K562 (cell line): ENCODE data around the gene ZFPM1. TPM values are rescaled to one million over a fixed set of nuclear protein-coding genes. Genes with fewer than 3 reads are reported as not detected.

Source experiments
- ATAC-seq: fragments of 200-7000 bp; cut with Tn5 transposase; 3 replicates; pipeline ENCODE4 v1.9.1; 2020; ENCODE audit warnings: moderate library complexity
- BruUV-seq: library from RNA; stranded (reverse); fragments of 400-500 nt; replicated peaks from 2 replicates; lab custom pipeline; 2021; lab: Mats Ljungman, UMichigan
- CTCF ChIA-PET: fragments of 300-600 bp; formaldehyde crosslinking; extraction: SDS; loops from one replicate; lab custom pipeline; 2021; ENCODE audit warnings: low intra/inter-chr PET ratio; lab: Yijun Ruan, JAX
- POLR2A ChIA-PET: fragments of 300-600, 350-650 bp; sonication (Branson Sonifier 250); formaldehyde crosslinking; extraction: SDS; loops from one replicate; lab custom pipeline; 2021; ENCODE audit warnings: antibody characterized with exemption, inconsistent platforms; lab: Yijun Ruan, JAX
- DNase-seq, 4 experiments: peaks; one replicate each; pipeline versions ENCODE4 v3.0.0 to v3.0.0-alpha.2; 2011 to 2018; ENCODE audit warnings: low spot score in 3 of 4, mixed read lengths in 3 of 4; ENCODE audit errors: extremely low read depth in 1 of 4
- FAIRE-seq: peaks from 2 replicates; lab custom pipeline; 2011; peaks lifted over from hg19 to GRCh38; lab: Jason Lieb, UNC
- H2AFZ ChIP-seq: 2 replicates; pipeline ENCODE4 v1.6.0; 2011; ENCODE audit warnings: low read depth, low read length, control low read depth, inconsistent platforms
- H3K27ac ChIP-seq: fragments of 200-600 bp; 3 replicates; pipeline ENCODE4 v1.8.0; 2011; ENCODE audit warnings: low read depth, mild to moderate bottlenecking, control low read depth, inconsistent platforms, low read length, moderate library complexity, mixed read lengths; ENCODE audit errors: extremely low read depth
- H3K27me3 ChIP-seq, 2 experiments: fragments of 300-600 bp in 1 of 2; 2 replicates in 1 of 2; 3 replicates in 1 of 2; pipeline versions ENCODE4 v1.6.0 to v1.8.0; 2011; ENCODE audit warnings: inconsistent platforms in 2 of 2, low read length in 2 of 2, mild to moderate bottlenecking in 1 of 2, mixed read lengths in 1 of 2, moderate library complexity in 1 of 2; ENCODE audit not compliant: control insufficient read depth in 2 of 2, insufficient read depth in 2 of 2
- H3K36me3 ChIP-seq: fragments of 300-600 bp; 3 replicates; pipeline ENCODE4 v1.8.0; 2011; ENCODE audit warnings: mild to moderate bottlenecking, low read length, inconsistent platforms; ENCODE audit not compliant: control insufficient read depth, insufficient read depth
- H3K4me1 ChIP-seq, 2 experiments: fragments of 200-600 bp in 1 of 2; replicated peaks in 1 of 2; 2 replicates in 1 of 2; 3 replicates in 1 of 2; pipeline versions ENCODE4 v1.5.1 to v1.8.0; 2011; ENCODE audit warnings: inconsistent platforms in 2 of 2, low read length in 2 of 2, mild to moderate bottlenecking in 1 of 2, mixed read lengths in 1 of 2, moderate library complexity in 1 of 2; ENCODE audit not compliant: control insufficient read depth in 2 of 2, insufficient read depth in 2 of 2
- H3K4me2 ChIP-seq: 2 replicates; pipeline ENCODE4 v1.6.1; 2011; ENCODE audit warnings: low read length, control low read depth, inconsistent platforms, mixed read lengths; ENCODE audit not compliant: insufficient read depth
- H3K4me3 ChIP-seq: fragments of 200-600 bp; sonication (generic), shearing (Covaris generic); 2 replicates; pipeline ENCODE4 v1.5.1; 2016; ENCODE audit warnings: control low read depth, inconsistent platforms
- H3K79me2 ChIP-seq: fragments of 200-600 bp; 3 replicates; pipeline ENCODE4 v1.8.0; 2011; ENCODE audit warnings: low read length, inconsistent platforms; ENCODE audit not compliant: control insufficient read depth, insufficient read depth
- H3K9ac ChIP-seq, 2 experiments: 2 replicates each; pipeline versions ENCODE4 v1.6.0 to v1.6.1; 2011; ENCODE audit warnings: low read depth in 2 of 2, low read length in 2 of 2, control low read depth in 1 of 2, inconsistent platforms in 1 of 2, mild to moderate bottlenecking in 1 of 2, mixed read lengths in 1 of 2; ENCODE audit not compliant: insufficient read depth in 1 of 2
- H3K9me1 ChIP-seq: one replicate; pipeline ENCODE4 v1.6.0; 2011; ENCODE audit warnings: inconsistent platforms, mild to moderate bottlenecking, low read length, moderate library complexity; ENCODE audit not compliant: control insufficient read depth, insufficient read depth
- H3K9me3 ChIP-seq: replicated peaks from 2 replicates; pipeline ENCODE4 v1.5.1; 2011; ENCODE audit warnings: low read depth, low read length, inconsistent platforms; ENCODE audit not compliant: control insufficient read depth, insufficient read depth
- H4K20me1 ChIP-seq: replicated peaks from 2 replicates; pipeline ENCODE4 v1.6.1; 2011; ENCODE audit warnings: low read length, inconsistent platforms, mixed read lengths; ENCODE audit not compliant: control insufficient read depth, insufficient read depth
- CREM ChIP-seq: IDR thresholded peaks from 2 replicates; pipeline ENCODE4 v1.6.1; 2014; ENCODE audit warnings: antibody characterized with exemption, low read depth
- FOXK2 ChIP-seq, 2 experiments: fragments of 450-650 bp; IDR thresholded peaks in 1 of 2; conservative IDR thresholded peaks in 1 of 2; 2 replicates each; pipeline ENCODE4 v1.6.1; 2016; ENCODE audit warnings: low read depth in 2 of 2, mild to moderate bottlenecking in 1 of 2
- HEY1 ChIP-seq: fragments of 250-450 bp; sonication (Bioruptor Pico); IDR thresholded peaks from 2 replicates; pipeline ENCODE4 v1.5.0; 2020; ENCODE audit warnings: mild to moderate bottlenecking, moderate library complexity, borderline replicate concordance
- NFE2 ChIP-seq: IDR thresholded peaks from 2 replicates; pipeline ENCODE4 v1.6.1; 2014; ENCODE audit warnings: antibody characterized with exemption, low read depth
- NFIC ChIP-seq: fragments of 450-650 bp; IDR thresholded peaks from 2 replicates; pipeline ENCODE4 v1.6.1; 2017; ENCODE audit warnings: mild to moderate bottlenecking, inconsistent platforms
- NR2C1 ChIP-seq, 2 experiments: fragments of 450-650 bp; IDR thresholded peaks; 2 replicates each; pipeline ENCODE4 v1.6.1; 2017; ENCODE audit warnings: mild to moderate bottlenecking in 2 of 2, antibody characterized with exemption in 1 of 2, inconsistent platforms in 1 of 2, missing compliant biosample characterization in 1 of 2, missing genetic modification characterization in 1 of 2
- POLR2G ChIP-seq: fragments of 200-400 bp; formaldehyde crosslinking; IDR thresholded peaks from 2 replicates; pipeline ENCODE4 v1.6.1; 2017; ENCODE audit warnings: low read depth, mild to moderate bottlenecking, antibody characterized with exemption, low read length, moderate library complexity
- SMC3 ChIP-seq: conservative IDR thresholded peaks from 2 replicates; pipeline ENCODE4 v1.6.1; 2011; ENCODE audit warnings: low read depth, low read length, improper control_type of control experiment; ENCODE audit not compliant: insufficient read depth
- XRCC4 ChIP-seq: IDR thresholded peaks from one replicate; pipeline ENCODE4 v1.6.1; 2011; ENCODE audit not compliant: insufficient read depth, insufficient read length; ENCODE audit errors: extremely low read depth
- XRCC5 ChIP-seq: fragments of 200-400 bp; formaldehyde crosslinking; IDR thresholded peaks from 2 replicates; pipeline ENCODE4 v1.6.1; 2017; ENCODE audit warnings: low read depth, mild to moderate bottlenecking, low read length
- ZNF274 ChIP-seq: IDR thresholded peaks from 2 replicates; pipeline ENCODE4 v1.6.1; 2011; ENCODE audit warnings: low read depth, mild to moderate bottlenecking, low read length, moderate library complexity, borderline replicate concordance
- ZNF764 ChIP-seq: fragments of 250-450 bp; sonication (Bioruptor Pico); IDR thresholded peaks from 2 replicates; pipeline ENCODE4 v1.4.0; 2020; ENCODE audit warnings: low read depth, mild to moderate bottlenecking, moderate library complexity
- ZNF766 ChIP-seq: fragments of 200-800 bp; sonication (Bioruptor generic); conservative IDR thresholded peaks from 2 replicates; pipeline ENCODE4 v1.6.1; 2016; ENCODE audit warnings: missing genetic modification characterization, missing compliant biosample characterization
- WGBS: fragments of 100-300 bp; shearing (Covaris generic); methylation state at CpG from one replicate; pipeline ENCODE4 v1.1.6; 2016; ENCODE audit warnings: low coverage, mixed read lengths; ENCODE audit not compliant: insufficient coverage; ENCODE audit errors: missing lambda C conversion rate; 5-methylcytosine and 5-hydroxymethylcytosine counted together
- in situ Hi-C: fragments of 300-500 bp; cut with MboI; formaldehyde crosslinking; loops from 4 replicates; pipeline ENCODE4 v1.15.0; 2018; ENCODE audit warnings: inconsistent platforms, mixed read lengths
- intact Hi-C: fragments of 100-400 bp; cut with micrococcal nuclease; formaldehyde crosslinking; loops from 2 replicates; pipeline ENCODE4 v1.14.2; 2022
- polyA plus RNA-seq, 8 experiments: library from polyadenylated mRNA; depleted of rRNA in 4 of 8; stranded (reverse) in 5 of 8; unstranded in 3 of 8; fragments of >200 nt; fragmentation: Nextera tagmentation in 2 of 8; fragmentation: Illumina TruSeq in 1 of 8; extraction: Ambion mirVana in 2 of 8; extraction: Trizol in 1 of 8; gene quantifications; 2 replicates each; pipeline versions ENCODE4 v1.2.1 to v1.2.3, GENCODE V29; 2011 to 2014; ENCODE audit warnings: inconsistent platforms in 1 of 8, missing spikeins in 1 of 8
- total RNA-seq, 7 experiments: library from RNA; depleted of rRNA in 6 of 7; stranded (reverse); fragments of >200 nt in 6 of 7; fragmentation: Illumina TruSeq in 2 of 7; extraction: Trizol in 2 of 7; gene quantifications; 2 replicates each; pipeline versions ENCODE4 v1.2.1 to v1.2.3, GENCODE V29; 2011 to 2021; ENCODE audit warnings: low replicate concordance in 1 of 7
- TF ChIP-seq, protein P1 (sequence below): fragments of 200-800 bp; sonication (Bioruptor generic); IDR thresholded peaks from 2 replicates; pipeline ENCODE4 v1.6.1; 2017; ENCODE audit warnings: missing genetic modification characterization, missing compliant biosample characterization

Gene ZFPM1
- total and polyA plus RNA-seq, 9 of the 15 experiments (the other 6 are each of a cell fraction or from before 2014, with no cell fraction given) = 0.03 to 35.9 (median 1.4) TPM

DNA sequence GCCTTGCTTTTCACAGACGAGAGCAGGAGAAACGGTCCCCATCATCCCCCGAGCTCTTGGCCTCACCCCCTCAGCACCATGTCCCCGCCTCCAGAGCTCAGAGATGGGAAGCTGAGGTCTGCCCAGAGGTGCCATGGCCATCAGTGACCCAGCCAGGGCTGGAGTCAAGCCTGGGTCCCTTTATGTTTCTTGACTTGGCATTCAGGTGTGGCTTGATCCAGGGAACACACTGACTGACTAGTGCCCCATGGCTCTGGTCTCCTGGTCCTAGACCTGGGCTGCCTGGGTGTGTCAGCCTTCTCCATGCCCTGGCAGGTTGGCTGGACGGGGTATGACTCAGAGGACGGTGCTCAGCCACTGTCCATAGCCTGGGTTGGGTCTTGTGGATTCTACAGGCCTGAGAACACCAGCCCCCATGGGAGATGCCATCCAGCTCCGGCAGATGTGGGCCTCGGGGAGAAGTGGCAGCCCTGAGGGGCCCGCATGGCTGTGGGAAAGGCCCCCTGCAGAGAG, 54.2 kb downstream of the ZFPM1 start:
- Histone ChIP-seq H3K4me2 (no peak overlapping the region; the same call in 1 of the 2 replicates), H3K27me3 (no peaks in the 10 kb centered on the region), H2AFZ (no peak overlapping the region), H3K27ac (no peak overlapping the region), H3K79me2 (peaks cover 46% of the 10 kb centered on the region), H3K4me1 (peaks cover 31 to 96% of the 10 kb centered on the region in 2 experiments), H3K9me3 (no peaks in the 10 kb centered on the region), H3K4me3 (no peak overlapping the region), H3K36me3 (peaks cover 59% of the 10 kb centered on the region; the same call in 2 of the 3 replicates), H3K9me1 (peaks cover 6% of the 10 kb centered on the region), H3K9ac (peak overlapping the region in 1 of 2 experiments; percentile 54; a peak in 1 of 4 replicates), H4K20me1 (no peaks in the 10 kb centered on the region)
- BruUV-seq = no TSS peak
- ChIA-PET CTCF (no interaction called here), POLR2A (no interaction called here)
- intact Hi-C loops (no loop called here), in situ Hi-C loops (no loop called here)
- TF ChIP-seq HEY1 (CRISPR knock-in tag) = no peak
- TF ChIP-seq POLR2G = peak; percentile 42; the same call in 1 of the 2 replicates
- WGBS = 83% methylated on average over 9 of the region's 9 CpGs
- no peak for DNase-seq
- no peak for ATAC-seq
- FAIRE-seq = no peak

DNA sequence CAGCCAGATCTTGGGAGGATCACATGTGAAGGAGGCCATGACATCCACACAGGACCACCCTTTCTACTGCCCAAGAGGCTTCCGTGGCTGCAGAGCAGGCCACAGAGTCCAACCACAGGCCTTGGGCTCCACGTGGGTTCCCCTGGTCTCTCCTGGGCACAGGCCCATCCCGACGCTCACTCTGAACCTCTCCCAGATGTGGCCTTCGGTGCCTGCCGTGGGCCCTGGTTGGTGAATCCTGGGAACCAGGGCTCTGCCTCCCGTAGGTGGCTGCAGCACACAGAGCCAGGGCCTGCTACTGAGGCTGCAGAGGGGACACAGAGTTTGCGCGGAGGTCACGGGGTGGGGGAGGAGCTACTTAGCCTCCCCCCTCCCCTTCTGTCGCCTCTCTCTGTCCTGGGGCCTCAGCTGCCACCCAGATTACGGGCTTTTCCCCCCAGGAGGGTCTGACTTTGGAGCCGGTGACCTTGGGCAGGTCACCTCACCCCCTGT, 55.3 kb downstream of the ZFPM1 start:
- peak; percentile 51 for FAIRE-seq
- no TSS peak for BruUV-seq
- peaks cover 6% of the 10 kb centered on the region; the same call in 1 of the 2 replicates for H4K20me1 ChIP-seq
- in situ Hi-C loops (no loop called here), intact Hi-C loops (no loop called here)
- peak overlapping the region; percentile 30 to 88; a peak in 3 of 4 replicates for H3K9ac ChIP-seq
- peaks cover 6% of the 10 kb centered on the region for H3K9me1 ChIP-seq
- no peak overlapping the region for H2AFZ ChIP-seq
- H3K79me2 ChIP-seq = peaks cover 42% of the 10 kb centered on the region
- ATAC-seq = peak; percentile 76
- H3K27me3 ChIP-seq = no peaks in the 10 kb centered on the region
- H3K4me3 ChIP-seq = no peak overlapping the region
- peak; percentile 63 to 79 (median 70) for DNase-seq
- 45% methylated on average over 12 of the region's 13 CpGs for WGBS
- CTCF ChIA-PET = no interaction called here
- peaks cover 30 to 95% of the 10 kb centered on the region in 2 experiments for H3K4me1 ChIP-seq
- POLR2A ChIA-PET = interaction anchor here (0.6 to 2.4 kb wide), 3 partner anchors 10 to 741 kb away, joined by 3 to 10 read pairs (median 8); no protein-coding TSS in a partner anchor
- H3K9me3 ChIP-seq = no peaks in the 10 kb centered on the region
- H3K36me3 ChIP-seq = peaks cover 62% of the 10 kb centered on the region; the same call in 2 of the 3 replicates
- peak overlapping the region; percentile 50 for H3K4me2 ChIP-seq
- peak overlapping the region; percentile 59 for H3K27ac ChIP-seq
- no peak for TF ChIP-seq CREM
- no peak for TF ChIP-seq NFE2
- TF ChIP-seq NR2C1 (IDR thresholded peaks at IDR 0.05) = peak; percentile 34; the same call in 1 of the 2 replicates
- TF ChIP-seq NR2C1 (tag; IDR thresholded peaks at IDR 0.05) = 0 out of 2 replicates have a peak, but pooled peaks have one; percentile 8
- TF ChIP-seq ZNF274 = no peak
- TF ChIP-seq NFIC = no peak
- no peak for TF ChIP-seq ZNF764 (CRISPR knock-in tag)
- no peak for TF ChIP-seq FOXK2 (conservative IDR thresholded peaks at IDR 0.05 in 1 of 2, IDR thresholded peaks at IDR 0.05 in 1 of 2; ENCODE audit: low read depth in 2 of 2)
- TF ChIP-seq XRCC5 = 0 out of 2 replicates have a peak, but pooled peaks have one; percentile 11
- TF ChIP-seq SMC3 = no peak
- no peak for TF ChIP-seq ZNF766
- TF ChIP-seq XRCC4 = no peak
- TF ChIP-seq, protein P1, sequence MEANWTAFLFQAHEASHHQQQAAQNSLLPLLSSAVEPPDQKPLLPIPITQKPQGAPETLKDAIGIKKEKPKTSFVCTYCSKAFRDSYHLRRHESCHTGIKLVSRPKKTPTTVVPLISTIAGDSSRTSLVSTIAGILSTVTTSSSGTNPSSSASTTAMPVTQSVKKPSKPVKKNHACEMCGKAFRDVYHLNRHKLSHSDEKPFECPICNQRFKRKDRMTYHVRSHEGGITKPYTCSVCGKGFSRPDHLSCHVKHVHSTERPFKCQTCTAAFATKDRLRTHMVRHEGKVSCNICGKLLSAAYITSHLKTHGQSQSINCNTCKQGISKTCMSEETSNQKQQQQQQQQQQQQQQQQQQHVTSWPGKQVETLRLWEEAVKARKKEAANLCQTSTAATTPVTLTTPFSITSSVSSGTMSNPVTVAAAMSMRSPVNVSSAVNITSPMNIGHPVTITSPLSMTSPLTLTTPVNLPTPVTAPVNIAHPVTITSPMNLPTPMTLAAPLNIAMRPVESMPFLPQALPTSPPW (CRISPR knock-in tag) = no peak
